Activated CD4-positive, alpha-beta T cell treated with anti-CD3 and anti-CD28 coated beads for 36 hours (primary cell): ENCODE data around the gene EPHA7. TPM values are rescaled to one million over a fixed set of nuclear protein-coding genes. Genes with fewer than 3 reads are reported as not detected.

Experiments used
- ATAC-seq: fragments of 200-7000 bp; cut with Tn5 transposase; one replicate; pipeline ENCODE4 v1.10.0; 2021; ENCODE audit warnings: mild to moderate bottlenecking, moderate library complexity
- CTCF ChIA-PET: fragments of 350-600 bp; sonication (Branson Sonifier 250); formaldehyde crosslinking; loops from one replicate; lab custom pipeline; 2021; ENCODE audit warnings: antibody characterized with exemption; lab: Charles Lee
- POLR2A ChIA-PET: fragments of 350-600 bp; sonication (Branson Sonifier 250); formaldehyde crosslinking; loops from one replicate; lab custom pipeline; 2021; ENCODE audit warnings: antibody characterized with exemption, inconsistent platforms; lab: Charles Lee
- DNase-seq: peaks from one replicate; pipeline ENCODE4 v3.0.0-alpha.2; 2020
- H3K27ac Mint-ChIP-seq: one replicate; pipeline ENCODE4 v1.8.0; 2021; ENCODE audit warnings: mixed read lengths
- H3K27me3 Mint-ChIP-seq: one replicate; pipeline ENCODE4 v1.8.0; 2021; ENCODE audit warnings: mixed read lengths
- H3K36me3 Mint-ChIP-seq: one replicate; pipeline ENCODE4 v1.8.0; 2021; ENCODE audit warnings: low read depth, mixed read lengths
- H3K4me1 Mint-ChIP-seq: one replicate; pipeline ENCODE4 v1.8.0; 2021; ENCODE audit warnings: mixed read lengths
- H3K4me3 Mint-ChIP-seq: one replicate; pipeline ENCODE4 v1.8.0; 2021; ENCODE audit warnings: mild to moderate bottlenecking, moderate library complexity, mixed read lengths
- H3K9me3 Mint-ChIP-seq: one replicate; pipeline ENCODE4 v1.8.0; 2021; ENCODE audit warnings: low read depth, mixed read lengths
- intact Hi-C, 2 experiments: fragments of 100-400 bp; cut with DNase I in 1 of 2; cut with micrococcal nuclease in 1 of 2; formaldehyde crosslinking; loops; one replicate each; pipeline versions ENCODE4 v1.14.2 to v1.15.1; 2022 to 2024; cut with DNase I, micrococcal nuclease
- total RNA-seq, 2 experiments: library from RNA; stranded (reverse); gene quantifications; one replicate each; pipeline ENCODE4 v1.2.3, GENCODE V29; 2021

EPHA7 gene
- total RNA-seq, 2 experiments from 2014 or later = not detected

DNA sequence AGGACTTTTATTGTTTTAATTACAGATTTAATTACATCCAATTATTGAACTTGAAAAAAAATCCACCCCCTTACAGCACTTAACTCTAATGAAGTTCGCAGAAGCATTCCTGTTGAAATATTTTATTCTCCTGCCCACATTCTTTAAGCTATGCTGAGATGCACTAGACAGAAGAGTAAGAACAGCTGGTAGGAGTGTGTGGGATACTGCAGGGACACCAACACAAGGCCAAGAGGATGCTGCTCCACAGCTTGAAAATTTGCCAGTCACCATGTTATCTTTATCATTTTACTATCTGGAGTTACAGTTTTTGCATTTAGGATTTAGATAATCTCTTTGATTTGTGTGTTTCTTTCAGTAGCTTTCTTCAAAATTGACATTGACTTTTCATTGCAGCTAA lies 180.7 kb downstream of the EPHA7 start:
- no peak for ATAC-seq
- no peaks in the 10 kb centered on the region for H3K4me1 Mint-ChIP-seq
- ChIA-PET POLR2A (no interaction called here), CTCF (no interaction called here)
- intact Hi-C loops = no loop called here
- H3K27ac Mint-ChIP-seq = no peak overlapping the region
- H3K4me3 Mint-ChIP-seq = no peak overlapping the region
- H3K27me3 Mint-ChIP-seq = no peaks in the 10 kb centered on the region
- peaks cover 5% of the 10 kb centered on the region for H3K9me3 Mint-ChIP-seq
- DNase-seq = no peak
- H3K36me3 Mint-ChIP-seq = no peaks in the 10 kb centered on the region

DNA sequence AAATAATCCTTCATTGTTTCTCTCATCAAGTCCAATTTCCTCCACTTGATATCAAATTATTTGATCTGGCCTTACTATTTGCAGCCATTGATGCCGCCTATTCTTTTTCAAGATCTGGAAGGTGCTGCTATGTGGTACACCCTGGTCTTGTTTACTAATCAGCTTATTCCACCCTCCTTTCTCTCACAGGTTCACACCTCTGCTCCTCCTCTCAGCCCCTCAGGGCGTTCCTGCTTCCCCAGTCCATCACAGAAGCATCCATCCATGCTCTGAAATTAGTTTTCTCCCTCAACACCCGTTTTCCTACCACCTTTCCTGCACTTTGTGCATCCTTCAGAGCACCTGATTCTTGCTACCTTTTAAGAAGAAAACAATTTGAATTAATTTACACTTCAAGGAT lies 183.6 kb downstream of the EPHA7 start:
- H3K4me1 Mint-ChIP-seq = no peaks in the 10 kb centered on the region
- ChIA-PET CTCF (no interaction called here), POLR2A (no interaction called here)
- no peak for ATAC-seq
- no peak overlapping the region for H3K27ac Mint-ChIP-seq
- peaks cover 5% of the 10 kb centered on the region for H3K9me3 Mint-ChIP-seq
- H3K27me3 Mint-ChIP-seq = no peaks in the 10 kb centered on the region
- H3K36me3 Mint-ChIP-seq = no peaks in the 10 kb centered on the region
- DNase-seq = no peak
- intact Hi-C loops = no loop called here
- H3K4me3 Mint-ChIP-seq = no peak overlapping the region

DNA sequence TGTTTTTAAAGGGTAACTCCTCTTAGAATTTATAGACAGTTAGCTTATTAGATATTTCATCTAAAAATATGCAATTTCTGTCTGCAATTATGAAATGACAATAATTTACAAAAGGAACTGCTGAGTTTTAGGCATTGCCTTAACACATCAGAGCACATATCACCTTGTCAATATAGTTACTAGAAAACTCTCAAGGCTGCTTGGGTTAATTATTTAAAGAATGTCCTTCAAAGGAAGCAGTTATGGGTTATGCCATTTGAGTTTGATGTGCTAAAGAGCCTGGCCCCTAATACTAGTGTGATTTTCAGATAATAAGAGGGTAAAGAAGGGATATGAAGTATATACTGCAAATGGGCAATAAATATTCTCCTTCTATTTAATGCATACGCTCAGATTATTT lies 192.5 kb downstream of the EPHA7 start:
- Mint-ChIP-seq H3K36me3 (no peaks in the 10 kb centered on the region), H3K27ac (no peak overlapping the region), H3K4me1 (no peaks in the 10 kb centered on the region), H3K27me3 (no peaks in the 10 kb centered on the region), H3K4me3 (no peak overlapping the region), H3K9me3 (peaks cover 7% of the 10 kb centered on the region)
- CTCF ChIA-PET = no interaction called here
- POLR2A ChIA-PET = no interaction called here
- ATAC-seq (no peak), DNase-seq (no peak)
- intact Hi-C loops = no loop called here

DNA sequence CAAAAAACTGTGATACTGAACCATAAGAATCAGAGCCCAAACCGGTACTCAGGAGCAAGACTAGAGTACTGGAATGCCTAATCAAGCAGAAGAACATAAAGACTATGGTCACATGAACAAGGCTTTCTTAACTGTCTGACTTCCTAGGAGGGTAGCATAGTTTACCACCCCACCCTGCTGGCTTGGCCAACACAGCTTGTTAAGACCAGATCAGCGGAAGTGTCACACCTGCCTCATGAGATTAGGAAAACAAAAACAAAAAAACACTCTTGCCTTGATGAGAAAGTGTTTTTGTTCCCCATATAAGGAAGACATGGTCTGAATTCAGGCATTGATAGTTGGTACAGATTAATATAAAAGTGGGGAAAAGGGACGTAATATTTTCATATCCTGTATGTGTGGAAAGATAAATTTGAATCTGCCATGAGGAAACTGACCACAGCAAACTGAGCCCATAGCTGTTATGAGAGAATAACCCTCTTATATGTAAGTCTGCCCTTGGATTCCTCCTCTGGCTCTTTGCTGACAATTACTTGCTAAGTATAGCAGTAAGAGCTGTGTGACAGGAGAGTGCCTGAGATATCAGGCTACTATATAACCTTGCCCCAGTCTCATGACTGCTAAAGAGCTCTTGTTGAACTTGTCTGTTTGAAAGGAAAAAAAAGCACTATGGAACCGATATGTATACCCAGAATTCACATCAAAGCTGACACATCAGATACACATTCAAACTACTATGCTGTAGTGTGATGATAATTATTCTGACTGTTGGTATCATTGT lies 197.1 kb downstream of the EPHA7 start:
- intact Hi-C loops = no loop called here
- no peaks in the 10 kb centered on the region for H3K36me3 Mint-ChIP-seq
- ChIA-PET POLR2A (no interaction called here), CTCF (no interaction called here)
- no peak for ATAC-seq
- H3K27me3 Mint-ChIP-seq = no peaks in the 10 kb centered on the region
- no peak for DNase-seq
- H3K4me1 Mint-ChIP-seq = no peaks in the 10 kb centered on the region
- no peak overlapping the region for H3K4me3 Mint-ChIP-seq
- no peak overlapping the region for H3K27ac Mint-ChIP-seq
- H3K9me3 Mint-ChIP-seq = peaks cover 16% of the 10 kb centered on the region

DNA sequence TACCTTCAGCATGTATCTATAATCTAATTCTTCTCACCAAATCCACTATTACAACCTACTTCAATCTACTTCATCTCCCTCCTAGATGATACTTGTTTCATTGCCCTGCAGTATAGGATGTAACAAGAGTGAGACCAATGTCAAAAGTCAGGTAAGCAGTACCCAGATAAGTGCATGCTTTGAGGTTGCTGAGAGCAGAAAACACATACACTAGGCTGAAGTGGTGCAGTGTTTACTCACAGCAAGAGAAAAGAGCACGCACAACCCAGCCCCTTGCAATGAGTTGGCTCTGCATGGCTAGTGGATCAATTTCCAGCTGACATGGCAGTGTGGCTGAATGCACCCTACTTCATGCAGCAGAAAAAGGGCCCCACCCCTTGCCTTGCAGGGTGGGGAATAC lies 199.9 kb downstream of the EPHA7 start:
- H3K27ac Mint-ChIP-seq = no peak overlapping the region
- no peak overlapping the region for H3K4me3 Mint-ChIP-seq
- DNase-seq (no peak), ATAC-seq (no peak)
- POLR2A ChIA-PET = no interaction called here
- no peaks in the 10 kb centered on the region for H3K4me1 Mint-ChIP-seq
- H3K36me3 Mint-ChIP-seq = no peaks in the 10 kb centered on the region
- peaks cover 16% of the 10 kb centered on the region for H3K9me3 Mint-ChIP-seq
- CTCF ChIA-PET = no interaction called here
- no peaks in the 10 kb centered on the region for H3K27me3 Mint-ChIP-seq
- intact Hi-C loops = no loop called here

DNA sequence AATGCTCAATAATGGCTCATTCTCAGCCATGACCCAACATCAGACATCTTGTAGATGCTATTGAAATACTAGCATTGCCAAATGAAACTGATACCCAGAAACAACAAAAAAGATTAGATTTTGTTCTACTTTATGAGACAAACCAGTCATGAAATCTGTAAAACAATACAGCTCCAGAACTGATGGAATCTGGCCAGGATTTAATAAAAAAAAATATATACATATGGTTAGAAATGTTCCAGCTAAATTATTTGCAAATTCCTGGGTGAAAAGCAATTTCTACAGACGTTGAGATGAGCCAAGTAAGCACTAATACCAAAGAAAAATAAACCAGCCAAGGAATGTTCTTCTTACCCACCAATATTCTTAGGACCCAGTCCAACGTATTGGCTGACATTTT lies 201.3 kb downstream of the EPHA7 start:
- Mint-ChIP-seq H3K9me3 (peaks cover 14% of the 10 kb centered on the region), H3K36me3 (no peaks in the 10 kb centered on the region), H3K27me3 (no peaks in the 10 kb centered on the region), H3K4me1 (no peaks in the 10 kb centered on the region), H3K27ac (no peak overlapping the region), H3K4me3 (no peak overlapping the region)
- DNase-seq = no peak
- intact Hi-C loops = no loop called here
- ChIA-PET POLR2A (no interaction called here), CTCF (no interaction called here)
- ATAC-seq = no peak

DNA sequence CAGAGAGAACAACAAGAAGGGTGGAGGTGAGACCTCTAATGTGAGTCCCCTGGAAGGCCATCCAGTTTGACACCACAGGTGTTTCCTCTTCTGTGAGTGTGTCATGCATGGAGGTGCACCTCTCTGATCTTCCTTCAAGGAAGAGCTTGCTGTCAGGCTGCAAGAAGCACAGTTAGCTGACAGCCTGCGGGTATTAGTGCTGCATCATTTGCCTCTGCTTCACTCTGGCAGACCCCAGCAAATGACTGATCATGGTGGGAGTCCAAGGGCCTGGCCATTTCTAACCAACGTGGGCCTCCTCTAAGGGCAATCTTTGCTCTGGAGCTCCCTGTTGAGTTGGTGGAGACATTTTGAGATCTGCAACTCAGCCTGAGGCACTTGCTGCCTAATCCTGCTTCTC lies 206.3 kb downstream of the EPHA7 start:
- Mint-ChIP-seq H3K4me3 (no peak overlapping the region), H3K9me3 (peaks cover 5% of the 10 kb centered on the region), H3K27me3 (no peaks in the 10 kb centered on the region), H3K4me1 (no peaks in the 10 kb centered on the region), H3K36me3 (no peaks in the 10 kb centered on the region), H3K27ac (no peak overlapping the region)
- POLR2A ChIA-PET = no interaction called here
- DNase-seq (no peak), ATAC-seq (no peak)
- CTCF ChIA-PET = no interaction called here
- intact Hi-C loops = no loop called here

DNA sequence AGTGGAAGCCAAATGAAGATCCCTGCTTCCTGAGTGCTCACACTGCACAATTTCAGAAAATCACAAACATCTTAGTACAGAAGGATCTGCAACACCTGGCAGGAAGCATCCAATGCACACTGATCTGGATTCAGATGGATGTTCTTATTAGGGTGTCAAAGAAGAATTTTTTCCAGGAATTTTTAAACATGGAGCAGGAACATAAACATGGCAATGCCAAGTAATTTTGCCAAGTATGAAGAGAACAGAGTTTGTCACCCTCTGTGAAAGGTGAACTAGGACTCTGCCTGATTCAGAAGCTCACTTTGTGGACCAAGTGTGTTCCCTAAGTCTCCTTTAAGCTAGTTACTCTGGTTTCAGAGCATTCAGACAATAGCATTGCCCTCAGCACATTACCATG lies 208.5 kb downstream of the EPHA7 start:
- POLR2A ChIA-PET = no interaction called here
- H3K27me3 Mint-ChIP-seq = no peaks in the 10 kb centered on the region
- H3K36me3 Mint-ChIP-seq = no peaks in the 10 kb centered on the region
- ATAC-seq (no peak), DNase-seq (no peak)
- H3K27ac Mint-ChIP-seq = no peak overlapping the region
- H3K9me3 Mint-ChIP-seq = peaks cover 3% of the 10 kb centered on the region
- no peaks in the 10 kb centered on the region for H3K4me1 Mint-ChIP-seq
- intact Hi-C loops = no loop called here
- CTCF ChIA-PET = interaction anchor here (0.7 kb wide), 1 partner anchor 1292 kb away, joined by 3 read pairs; no protein-coding TSS in a partner anchor
- H3K4me3 Mint-ChIP-seq = no peak overlapping the region

DNA sequence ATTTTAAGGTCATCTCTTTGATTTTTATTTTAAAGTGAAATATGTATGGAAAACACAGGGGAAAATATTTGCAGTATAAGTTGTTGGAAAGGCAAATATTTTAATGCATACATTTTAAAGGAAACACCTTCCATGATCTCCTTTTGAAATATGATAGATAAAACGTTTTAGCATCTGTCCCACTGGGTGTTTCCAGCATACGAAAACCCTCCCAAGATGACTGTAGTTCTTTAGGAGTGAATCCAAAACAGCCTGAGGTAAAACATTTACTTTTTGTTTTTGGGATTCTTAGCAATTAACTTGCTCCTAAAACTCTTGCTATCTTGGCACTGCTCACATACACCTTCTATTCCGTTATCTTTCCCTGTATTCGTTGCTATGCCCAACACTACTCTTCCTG lies 210.0 kb downstream of the EPHA7 start:
- POLR2A ChIA-PET = no interaction called here

DNA sequence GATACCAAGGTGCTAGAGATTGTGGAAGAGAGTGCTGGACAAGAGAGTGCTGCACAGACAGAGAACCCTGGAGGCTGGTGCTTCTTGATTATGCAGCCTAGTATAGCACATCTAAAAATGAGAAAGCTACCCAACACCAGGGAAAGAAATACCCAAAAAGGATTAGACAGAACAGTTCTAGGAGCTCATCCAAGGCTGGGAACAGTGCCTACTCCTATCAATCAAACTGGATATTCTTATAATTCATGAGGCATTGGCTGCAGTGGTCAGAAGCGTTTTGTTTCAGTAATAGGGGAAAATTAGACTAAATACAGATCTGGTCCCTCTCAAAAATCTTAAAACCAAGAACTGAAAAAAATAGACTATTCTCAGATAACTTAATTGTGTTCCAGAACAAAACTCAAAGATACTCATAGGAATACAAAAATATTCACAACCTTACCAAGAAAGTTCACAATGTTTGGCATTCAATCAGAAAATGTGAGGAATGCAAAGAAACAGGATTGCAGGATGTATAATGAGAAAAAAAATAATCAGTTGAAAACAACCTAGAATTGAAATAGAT lies 222.9 kb downstream of the EPHA7 start:
- ATAC-seq (no peak), DNase-seq (no peak)
- Mint-ChIP-seq H3K36me3 (no peaks in the 10 kb centered on the region), H3K4me3 (no peak overlapping the region), H3K27ac (no peak overlapping the region), H3K9me3 (peaks cover 6% of the 10 kb centered on the region), H3K27me3 (no peaks in the 10 kb centered on the region), H3K4me1 (no peaks in the 10 kb centered on the region)
- POLR2A ChIA-PET = no interaction called here
- CTCF ChIA-PET = no interaction called here
- intact Hi-C loops = no loop called here

More for the DNA sequence above, 210.0 kb downstream of the EPHA7 start:
- intact Hi-C loops = no loop called here
- H3K36me3 Mint-ChIP-seq = no peaks in the 10 kb centered on the region
- ATAC-seq = no peak
- H3K4me3 Mint-ChIP-seq = no peak overlapping the region
- H3K27ac Mint-ChIP-seq = no peak overlapping the region
- peaks cover 9% of the 10 kb centered on the region for H3K9me3 Mint-ChIP-seq
- CTCF ChIA-PET = interaction anchor here (0.5 kb wide), 1 partner anchor 122 kb away, joined by 3 read pairs; no protein-coding TSS in a partner anchor
- H3K4me1 Mint-ChIP-seq = no peaks in the 10 kb centered on the region
- H3K27me3 Mint-ChIP-seq = no peaks in the 10 kb centered on the region
- DNase-seq = no peak

DNA sequence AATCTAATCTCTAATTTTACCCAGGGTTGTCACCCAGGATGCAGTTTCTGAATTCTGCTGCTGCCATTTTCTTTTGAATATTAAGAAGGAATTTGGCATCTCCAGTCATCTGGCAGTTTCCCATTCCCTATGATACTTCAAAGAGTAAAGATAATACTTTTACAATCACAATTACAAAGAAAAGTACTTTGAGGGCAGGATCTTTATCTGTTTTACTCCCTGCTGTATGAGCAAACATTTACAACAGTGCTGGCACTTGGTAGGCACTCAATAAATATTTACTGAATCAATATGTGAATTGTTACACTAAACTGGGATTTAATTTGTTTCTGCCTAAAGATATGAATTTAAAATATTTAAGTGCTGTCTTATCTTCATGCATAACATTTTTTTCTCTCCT lies 224.9 kb downstream of the EPHA7 start:
- no peak for DNase-seq
- ATAC-seq = no peak
- no peak overlapping the region for H3K27ac Mint-ChIP-seq
- H3K9me3 Mint-ChIP-seq = peaks cover 6% of the 10 kb centered on the region
- intact Hi-C loops = no loop called here
- H3K36me3 Mint-ChIP-seq = no peaks in the 10 kb centered on the region
- no peaks in the 10 kb centered on the region for H3K27me3 Mint-ChIP-seq
- POLR2A ChIA-PET = no interaction called here
- CTCF ChIA-PET = no interaction called here
- no peak overlapping the region for H3K4me3 Mint-ChIP-seq
- no peaks in the 10 kb centered on the region for H3K4me1 Mint-ChIP-seq

DNA sequence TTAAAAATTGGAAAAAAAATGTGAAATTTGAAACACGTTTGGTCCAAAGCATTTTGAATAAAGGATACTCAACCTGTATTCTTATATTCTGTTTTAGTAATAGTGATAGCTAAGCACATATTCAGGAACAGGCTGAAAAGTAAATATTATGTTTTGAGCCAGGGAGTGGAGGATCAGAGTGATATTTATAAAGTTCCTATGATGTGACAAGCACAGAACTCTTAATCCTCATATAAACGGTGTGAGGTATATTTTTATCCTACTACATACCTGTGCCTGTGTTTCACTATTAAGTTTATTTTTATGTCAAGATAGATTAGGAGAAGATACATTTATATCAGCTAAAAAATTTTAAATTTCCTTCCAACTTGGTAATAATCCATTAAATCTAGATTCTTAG lies 225.5 kb downstream of the EPHA7 start:
- H3K27ac Mint-ChIP-seq = no peak overlapping the region
- H3K4me1 Mint-ChIP-seq = no peaks in the 10 kb centered on the region
- no peak for ATAC-seq
- no peaks in the 10 kb centered on the region for H3K27me3 Mint-ChIP-seq
- POLR2A ChIA-PET = no interaction called here
- peaks cover 5% of the 10 kb centered on the region for H3K9me3 Mint-ChIP-seq
- no peak overlapping the region for H3K4me3 Mint-ChIP-seq
- intact Hi-C loops = no loop called here
- no peak for DNase-seq
- no peaks in the 10 kb centered on the region for H3K36me3 Mint-ChIP-seq
- CTCF ChIA-PET = no interaction called here
